ENCODE results near the gene WFIKKN1. TPM values are rescaled to one million over a fixed set of nuclear protein-coding genes. Genes with fewer than 3 reads are reported as not detected.

WFIKKN1 gene
- total RNA-seq, 1 experiment from 2014 or later = 0.47 TPM

- Histone ChIP-seq H3K9ac (ENCODE audit: low read length) (no peak overlapping the region), H3K4me1 (ENCODE audit: control insufficient read depth in 1 of 2, insufficient read depth in 2 of 2, low read length in 2 of 2) (peaks cover 2 to 8% of the 10 kb centered on the region in 2 experiments; a peak in 2 of 4 replicates), H3K79me2 (ENCODE audit: insufficient read depth, low read length) (peaks cover 1% of the 10 kb centered on the region; the same call in 1 of the 2 replicates), H3K27me3 (ENCODE audit: insufficient read depth, low read length) (no peaks in the 10 kb centered on the region), H3K4me3 (replicated peaks in 1 of 2; ENCODE audit: low read depth in 1 of 2, low read length in 2 of 2) (no peak overlapping the region), H3K27ac (ENCODE audit: low read depth, low read length) (no peak overlapping the region), H3K9me3 (ENCODE audit: control insufficient read depth in 1 of 2, insufficient read depth in 1 of 2, low read depth in 1 of 2, low read length in 2 of 2) (no peaks in the 10 kb centered on the region), H4K20me1 (ENCODE audit: insufficient read depth) (no peaks in the 10 kb centered on the region), H3K4me2 (ENCODE audit: low read length) (no peak overlapping the region), H2AFZ (ENCODE audit: low read depth, low read length, poor library complexity, severe bottlenecking) (no peak overlapping the region), H3K36me3 (ENCODE audit: control insufficient read depth in 1 of 2, insufficient read depth in 2 of 2, low read length in 2 of 2) (no peaks in the 10 kb centered on the region), H3K9me2 (ENCODE audit: insufficient read depth) (no peaks in the 10 kb centered on the region)
- intact Hi-C loops (cut with micrococcal nuclease) = no loop called here
- ChIA-PET POLR2A (no interaction called here), RAD21 (ENCODE audit: low non-redundant PET in 1 of 2, low total read pairs in 2 of 2, uncharacterized antibody in 2 of 2, unreplicated experiment in 2 of 2) (no interaction called here), CTCF (no interaction called here)
- TF ChIP-seq, protein P1, sequence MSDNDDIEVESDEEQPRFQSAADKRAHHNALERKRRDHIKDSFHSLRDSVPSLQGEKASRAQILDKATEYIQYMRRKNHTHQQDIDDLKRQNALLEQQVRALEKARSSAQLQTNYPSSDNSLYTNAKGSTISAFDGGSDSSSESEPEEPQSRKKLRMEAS (IDR thresholded peaks at IDR 0.05) = no peak
- TF ChIP-seq, protein P2, sequence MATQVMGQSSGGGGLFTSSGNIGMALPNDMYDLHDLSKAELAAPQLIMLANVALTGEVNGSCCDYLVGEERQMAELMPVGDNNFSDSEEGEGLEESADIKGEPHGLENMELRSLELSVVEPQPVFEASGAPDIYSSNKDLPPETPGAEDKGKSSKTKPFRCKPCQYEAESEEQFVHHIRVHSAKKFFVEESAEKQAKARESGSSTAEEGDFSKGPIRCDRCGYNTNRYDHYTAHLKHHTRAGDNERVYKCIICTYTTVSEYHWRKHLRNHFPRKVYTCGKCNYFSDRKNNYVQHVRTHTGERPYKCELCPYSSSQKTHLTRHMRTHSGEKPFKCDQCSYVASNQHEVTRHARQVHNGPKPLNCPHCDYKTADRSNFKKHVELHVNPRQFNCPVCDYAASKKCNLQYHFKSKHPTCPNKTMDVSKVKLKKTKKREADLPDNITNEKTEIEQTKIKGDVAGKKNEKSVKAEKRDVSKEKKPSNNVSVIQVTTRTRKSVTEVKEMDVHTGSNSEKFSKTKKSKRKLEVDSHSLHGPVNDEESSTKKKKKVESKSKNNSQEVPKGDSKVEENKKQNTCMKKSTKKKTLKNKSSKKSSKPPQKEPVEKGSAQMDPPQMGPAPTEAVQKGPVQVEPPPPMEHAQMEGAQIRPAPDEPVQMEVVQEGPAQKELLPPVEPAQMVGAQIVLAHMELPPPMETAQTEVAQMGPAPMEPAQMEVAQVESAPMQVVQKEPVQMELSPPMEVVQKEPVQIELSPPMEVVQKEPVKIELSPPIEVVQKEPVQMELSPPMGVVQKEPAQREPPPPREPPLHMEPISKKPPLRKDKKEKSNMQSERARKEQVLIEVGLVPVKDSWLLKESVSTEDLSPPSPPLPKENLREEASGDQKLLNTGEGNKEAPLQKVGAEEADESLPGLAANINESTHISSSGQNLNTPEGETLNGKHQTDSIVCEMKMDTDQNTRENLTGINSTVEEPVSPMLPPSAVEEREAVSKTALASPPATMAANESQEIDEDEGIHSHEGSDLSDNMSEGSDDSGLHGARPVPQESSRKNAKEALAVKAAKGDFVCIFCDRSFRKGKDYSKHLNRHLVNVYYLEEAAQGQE (IDR thresholded peaks at IDR 0.05; ENCODE audit: low read depth) = no peak
- TF ChIP-seq SIN3A (IDR thresholded peaks at IDR 0.05; ENCODE audit: low read depth) = no peak
- no peak for TF ChIP-seq CEBPB (IDR thresholded peaks at IDR 0.05; ENCODE audit: low read depth)
- TF ChIP-seq SP1 (IDR thresholded peaks at IDR 0.05; ENCODE audit: low read depth) = no peak
- no peak for TF ChIP-seq FOSL1 (IDR thresholded peaks at IDR 0.05; ENCODE audit: low read depth)
- no peak for TF ChIP-seq POLR2AphosphoS5 (IDR thresholded peaks at IDR 0.05; ENCODE audit: low read depth, low read length)
- TF ChIP-seq, protein P3, sequence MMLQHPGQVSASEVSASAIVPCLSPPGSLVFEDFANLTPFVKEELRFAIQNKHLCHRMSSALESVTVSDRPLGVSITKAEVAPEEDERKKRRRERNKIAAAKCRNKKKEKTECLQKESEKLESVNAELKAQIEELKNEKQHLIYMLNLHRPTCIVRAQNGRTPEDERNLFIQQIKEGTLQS (IDR thresholded peaks at IDR 0.05) = no peak
- TF ChIP-seq ELF1 (IDR thresholded peaks at IDR 0.05; ENCODE audit: borderline replicate concordance, low read depth) = no peak
- no peak for TF ChIP-seq EZH2 (IDR thresholded peaks at IDR 0.05)
- no peak for TF ChIP-seq JUND (IDR thresholded peaks at IDR 0.05)
- no peak for DNase-seq (ENCODE audit: low read depth, low spot score)
- BruUV-seq (replicated peaks) = no TSS peak
- ATAC-seq = no peak
These were observed 48.0 kb upstream of the WFIKKN1 start for GRCh38 chr16:582614-583331.
